ENCODE measurements around the gene SUPT5H.

Gene SUPT5H

GRCh38 chr19:39423258-39424086 lies 21.9 kb upstream of the SUPT5H start:
- ATAC-seq (replicated peaks; ENCODE audit: extremely low read depth, poor library complexity, severe bottlenecking): no peak
- H3K4me1 Mint-ChIP-seq: peaks cover 6% of the 10 kb centered on the region
- H3K27ac Mint-ChIP-seq (ENCODE audit: low read depth): no peak overlapping the region
- H3K4me3 Mint-ChIP-seq: no peak overlapping the region
- H3K9me3 Mint-ChIP-seq: no peaks in the 10 kb centered on the region
- H3K27me3 Mint-ChIP-seq: no peaks in the 10 kb centered on the region
- peaks cover 26% of the 10 kb centered on the region for H3K36me3 Mint-ChIP-seq (ENCODE audit: insufficient read depth)
- DNase-seq (ENCODE audit: low spot score in 2 of 2): no peak

GRCh38 chr19:39424934-39425333 lies 20.4 kb upstream of the SUPT5H start:
- Mint-ChIP-seq H3K4me1 (peaks cover 6% of the 10 kb centered on the region), H3K36me3 (ENCODE audit: insufficient read depth) (peaks cover 19% of the 10 kb centered on the region), H3K4me3 (no peak overlapping the region), H3K9me3 (no peaks in the 10 kb centered on the region), H3K27ac (ENCODE audit: low read depth) (no peak overlapping the region), H3K27me3 (no peaks in the 10 kb centered on the region)
- ATAC-seq (replicated peaks; ENCODE audit: extremely low read depth, poor library complexity, severe bottlenecking) (no peak), DNase-seq (ENCODE audit: low spot score in 2 of 2) (no peak)

- H3K27ac Mint-ChIP-seq (ENCODE audit: low read depth): peak overlapping the region; percentile 0
- peaks cover 19% of the 10 kb centered on the region for H3K36me3 Mint-ChIP-seq (ENCODE audit: insufficient read depth)
- no peaks in the 10 kb centered on the region for H3K27me3 Mint-ChIP-seq
These were observed 19.6 kb upstream of the SUPT5H start for GRCh38 chr19:39425744-39426143.

GRCh38 chr19:39426170-39426569 lies 19.2 kb upstream of the SUPT5H start:
- H3K4me1 Mint-ChIP-seq: peaks cover 14% of the 10 kb centered on the region
- H3K4me3 Mint-ChIP-seq: no peak overlapping the region
- no peaks in the 10 kb centered on the region for H3K27me3 Mint-ChIP-seq
- peak overlapping the region; percentile 0 for H3K27ac Mint-ChIP-seq (ENCODE audit: low read depth)
- DNase-seq (ENCODE audit: low spot score in 2 of 2) (no peak), ATAC-seq (replicated peaks; ENCODE audit: extremely low read depth, poor library complexity, severe bottlenecking) (no peak)
- no peaks in the 10 kb centered on the region for H3K9me3 Mint-ChIP-seq
- H3K36me3 Mint-ChIP-seq (ENCODE audit: insufficient read depth): peaks cover 20% of the 10 kb centered on the region

More at GRCh38 chr19:39425744-39426143, 19.6 kb upstream of the SUPT5H start:
- H3K9me3 Mint-ChIP-seq: no peaks in the 10 kb centered on the region
- no peak overlapping the region for H3K4me3 Mint-ChIP-seq
- no peak for DNase-seq (ENCODE audit: low spot score in 2 of 2)
- H3K4me1 Mint-ChIP-seq: peaks cover 10% of the 10 kb centered on the region
- no peak for ATAC-seq (replicated peaks; ENCODE audit: extremely low read depth, poor library complexity, severe bottlenecking)

GRCh38 chr19:39427707-39428106 lies 17.7 kb upstream of the SUPT5H start:
- Mint-ChIP-seq H3K27ac (ENCODE audit: low read depth) (no peak overlapping the region), H3K27me3 (no peaks in the 10 kb centered on the region)
- DNase-seq (ENCODE audit: low spot score in 2 of 2): no peak

GRCh38 chr19:39428283-39429112 lies 16.9 kb upstream of the SUPT5H start:
- H3K27ac Mint-ChIP-seq (ENCODE audit: low read depth): no peak overlapping the region
- peaks cover 20% of the 10 kb centered on the region for H3K4me1 Mint-ChIP-seq
- no peaks in the 10 kb centered on the region for H3K9me3 Mint-ChIP-seq
- H3K27me3 Mint-ChIP-seq: no peaks in the 10 kb centered on the region
- no peak for ATAC-seq (replicated peaks; ENCODE audit: extremely low read depth, poor library complexity, severe bottlenecking)
- DNase-seq (ENCODE audit: low spot score in 2 of 2): no peak
- H3K36me3 Mint-ChIP-seq (ENCODE audit: insufficient read depth): peaks cover 29% of the 10 kb centered on the region
- H3K4me3 Mint-ChIP-seq: no peak overlapping the region

More at GRCh38 chr19:39427707-39428106, 17.7 kb upstream of the SUPT5H start:
- Mint-ChIP-seq H3K9me3 (no peaks in the 10 kb centered on the region), H3K4me1 (peaks cover 14% of the 10 kb centered on the region), H3K36me3 (ENCODE audit: insufficient read depth) (peaks cover 25% of the 10 kb centered on the region), H3K4me3 (no peak overlapping the region)
- no peak for ATAC-seq (replicated peaks; ENCODE audit: extremely low read depth, poor library complexity, severe bottlenecking)

- no peak overlapping the region for H3K4me3 Mint-ChIP-seq
- no peaks in the 10 kb centered on the region for H3K27me3 Mint-ChIP-seq
- peaks cover 41% of the 10 kb centered on the region for H3K36me3 Mint-ChIP-seq (ENCODE audit: insufficient read depth)
- no peaks in the 10 kb centered on the region for H3K9me3 Mint-ChIP-seq
- ATAC-seq (replicated peaks; ENCODE audit: extremely low read depth, poor library complexity, severe bottlenecking) (peak; percentile 67), DNase-seq (ENCODE audit: low spot score in 2 of 2) (peak; percentile 19 to 58)
- H3K4me1 Mint-ChIP-seq: peaks cover 37% of the 10 kb centered on the region
- peak overlapping the region; percentile 84 for H3K27ac Mint-ChIP-seq (ENCODE audit: low read depth)
These were observed 14.4 kb upstream of the SUPT5H start for GRCh38 chr19:39430675-39431593.

GRCh38 chr19:39432677-39433025 lies 12.7 kb upstream of the SUPT5H start:
- H3K4me3 Mint-ChIP-seq: peak overlapping the region; percentile 25
- no peak for ATAC-seq (replicated peaks; ENCODE audit: extremely low read depth, poor library complexity, severe bottlenecking)
- no peaks in the 10 kb centered on the region for H3K27me3 Mint-ChIP-seq
- peaks cover 49% of the 10 kb centered on the region for H3K36me3 Mint-ChIP-seq (ENCODE audit: insufficient read depth)
- H3K4me1 Mint-ChIP-seq: peaks cover 47% of the 10 kb centered on the region
- H3K27ac Mint-ChIP-seq (ENCODE audit: low read depth): no peak overlapping the region
- DNase-seq (ENCODE audit: low spot score in 2 of 2): no peak
- no peaks in the 10 kb centered on the region for H3K9me3 Mint-ChIP-seq

GRCh38 chr19:39433480-39434079 lies 11.8 kb upstream of the SUPT5H start:
- DNase-seq (ENCODE audit: low spot score in 2 of 2): no peak
- H3K4me3 Mint-ChIP-seq: peak overlapping the region; percentile 96
- no peak for ATAC-seq (replicated peaks; ENCODE audit: extremely low read depth, poor library complexity, severe bottlenecking)
- H3K36me3 Mint-ChIP-seq (ENCODE audit: insufficient read depth): peaks cover 49% of the 10 kb centered on the region
- H3K9me3 Mint-ChIP-seq: no peaks in the 10 kb centered on the region
- H3K27me3 Mint-ChIP-seq: no peaks in the 10 kb centered on the region
- peaks cover 47% of the 10 kb centered on the region for H3K4me1 Mint-ChIP-seq
- H3K27ac Mint-ChIP-seq (ENCODE audit: low read depth): peak overlapping the region; percentile 25

GRCh38 chr19:39434123-39435076 lies 11.0 kb upstream of the SUPT5H start:
- peak overlapping the region; percentile 96 for H3K4me3 Mint-ChIP-seq
- H3K27me3 Mint-ChIP-seq: no peaks in the 10 kb centered on the region
- H3K27ac Mint-ChIP-seq (ENCODE audit: low read depth): peak overlapping the region; percentile 98
- H3K36me3 Mint-ChIP-seq (ENCODE audit: insufficient read depth): peaks cover 49% of the 10 kb centered on the region
- DNase-seq (ENCODE audit: low spot score in 2 of 2) (no peak), ATAC-seq (replicated peaks; ENCODE audit: extremely low read depth, poor library complexity, severe bottlenecking) (no peak)
- H3K9me3 Mint-ChIP-seq: no peaks in the 10 kb centered on the region
- peaks cover 47% of the 10 kb centered on the region for H3K4me1 Mint-ChIP-seq
